NCI-H69 (cell line): Measurements from ENCODE around the gene CMTM3.
A peak's percentile ranks its signal among the peaks of the same experiment; 100 is the strongest.

ENCODE experiments used
- DNase-seq: peaks from one replicate; lab custom pipeline; 2025; lab: John Stamatoyannopoulos, UW

The CMTM3 gene

DNA sequence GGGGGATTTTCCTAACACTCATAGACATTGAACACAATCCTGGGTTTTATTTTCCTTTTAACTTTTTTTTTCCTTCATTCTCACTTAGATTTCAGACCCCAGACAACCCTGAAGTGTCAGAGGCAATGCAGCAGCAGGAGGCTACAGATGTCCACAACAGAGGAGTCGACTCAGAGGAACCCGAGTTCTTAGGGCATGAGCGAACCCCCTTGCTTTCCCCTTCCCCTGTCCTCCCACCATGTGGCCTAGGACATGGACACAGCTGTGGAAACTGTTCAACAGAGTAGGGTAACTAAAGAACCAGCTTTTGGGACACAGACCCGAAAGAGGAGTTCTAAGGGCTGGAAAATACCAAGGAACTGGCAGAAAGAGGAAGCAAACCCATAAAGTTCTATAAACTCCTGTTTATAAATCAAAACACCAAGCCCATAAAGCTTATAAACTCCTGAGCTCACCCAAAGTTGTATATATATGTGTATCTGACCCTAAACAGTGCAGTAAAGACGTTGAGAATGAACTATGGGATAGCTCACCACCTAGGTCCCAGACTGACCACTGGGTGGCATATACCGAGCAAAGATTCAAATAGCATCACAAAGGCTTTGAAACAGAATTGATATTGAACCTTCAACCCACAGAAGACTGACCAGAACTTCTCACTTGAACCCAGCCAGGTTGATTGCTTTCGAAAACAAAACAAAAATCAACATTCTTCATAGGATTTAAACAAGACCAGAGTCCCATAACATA, 58.1 kb downstream of the CMTM3 start:
- peak; percentile 22 for DNase-seq
